Measurements from ENCODE around the gene MAGOHB. TPM values are rescaled to one million over a fixed set of nuclear protein-coding genes. Genes with fewer than 3 reads are reported as not detected.

The MAGOHB gene
- total RNA-seq, 1 experiment from 2014 or later: 64.5 TPM

DNA sequence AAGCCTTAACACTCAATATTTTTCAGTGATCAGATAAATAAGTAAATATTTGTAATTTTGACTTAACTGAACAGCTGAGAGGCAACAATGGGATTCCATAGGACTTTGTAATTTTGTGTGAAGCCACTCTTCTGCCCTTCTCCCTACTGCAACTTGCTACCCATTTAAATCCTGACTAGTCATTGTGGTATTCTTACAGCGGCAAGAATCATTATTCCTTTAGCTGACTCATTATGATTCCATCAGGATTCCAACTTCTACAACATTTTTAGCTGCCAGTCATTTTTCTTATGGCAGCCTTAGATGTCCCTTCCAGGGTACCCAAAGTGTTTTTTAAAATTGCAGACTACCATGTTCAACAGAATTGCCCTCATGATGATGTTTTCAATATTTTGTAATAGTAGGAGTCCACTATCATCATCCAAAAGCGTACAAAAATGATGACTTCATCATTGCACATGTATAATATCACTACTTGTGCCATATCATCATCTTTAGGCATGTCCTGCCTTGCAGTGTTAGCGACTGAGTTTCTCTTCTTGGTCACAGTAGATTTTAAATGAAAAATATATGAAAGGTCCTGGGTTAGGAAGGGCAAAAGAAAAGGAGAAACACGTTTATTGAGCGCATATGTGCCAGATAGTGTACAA, 5.1 kb upstream of the MAGOHB start:
- Histone ChIP-seq H3K18ac (ENCODE audit: insufficient read length, low read depth, low read length) (no peak overlapping the region), H3K79me1 (ENCODE audit: insufficient read depth, low read depth, low read length, poor library complexity, severe bottlenecking) (no peaks in the 10 kb centered on the region), H3K56ac (ENCODE audit: insufficient read length, low read depth, low read length) (no peak overlapping the region), H3K79me2 (ENCODE audit: insufficient read depth, low read length) (no peaks in the 10 kb centered on the region), H3K4me1 (ENCODE audit: insufficient read depth, low read length) (no peaks in the 10 kb centered on the region), H3K4ac (ENCODE audit: low read depth, low read length) (no peak overlapping the region), H2BK5ac (ENCODE audit: insufficient read length, low read length) (no peak overlapping the region), H3K4me2 (ENCODE audit: insufficient read depth, insufficient read length, low read length) (no peak overlapping the region), H2BK120ac (ENCODE audit: low read depth, low read length, poor library complexity, severe bottlenecking) (no peak overlapping the region), H3K23me2 (ENCODE audit: insufficient read length, low read depth, low read length, poor library complexity, severe bottlenecking) (no peaks in the 10 kb centered on the region), H4K20me1 (ENCODE audit: control insufficient read depth, insufficient read depth, insufficient read length) (no peaks in the 10 kb centered on the region), H3K9me3 (ENCODE audit: control insufficient read depth, low read depth, low read length) (no peaks in the 10 kb centered on the region), H3T11ph (ENCODE audit: low read length) (no peak overlapping the region), H4K8ac (replicated peaks; ENCODE audit: insufficient read length, low read depth, low read length) (no peak overlapping the region), H4K91ac (ENCODE audit: insufficient read length, low read depth, low read length) (no peak overlapping the region), H2BK20ac (ENCODE audit: low read depth, low read length, poor library complexity, severe bottlenecking) (no peak overlapping the region), H2BK12ac (ENCODE audit: insufficient read length, low read depth, low read length) (no peak overlapping the region), H2AFZ (ENCODE audit: low read length) (no peak overlapping the region), H2AK5ac (ENCODE audit: insufficient read length, low read length) (no peak overlapping the region), H3K14ac (ENCODE audit: insufficient read depth, low read length) (no peak overlapping the region), H3K27me3 (ENCODE audit: insufficient read depth, low read length) (no peaks in the 10 kb centered on the region), H3K23ac (ENCODE audit: insufficient read length, low read depth, low read length) (no peak overlapping the region), H2BK15ac (ENCODE audit: low read depth, low read length) (no peak overlapping the region), H4K5ac (ENCODE audit: insufficient read length, low read depth, low read length) (no peak overlapping the region), H3K27ac (ENCODE audit: insufficient read length, low read depth, low read length) (no peak overlapping the region), H3K9ac (ENCODE audit: extremely low read depth, insufficient read length, low read length) (no peak overlapping the region)
- TF ChIP-seq, protein P1, sequence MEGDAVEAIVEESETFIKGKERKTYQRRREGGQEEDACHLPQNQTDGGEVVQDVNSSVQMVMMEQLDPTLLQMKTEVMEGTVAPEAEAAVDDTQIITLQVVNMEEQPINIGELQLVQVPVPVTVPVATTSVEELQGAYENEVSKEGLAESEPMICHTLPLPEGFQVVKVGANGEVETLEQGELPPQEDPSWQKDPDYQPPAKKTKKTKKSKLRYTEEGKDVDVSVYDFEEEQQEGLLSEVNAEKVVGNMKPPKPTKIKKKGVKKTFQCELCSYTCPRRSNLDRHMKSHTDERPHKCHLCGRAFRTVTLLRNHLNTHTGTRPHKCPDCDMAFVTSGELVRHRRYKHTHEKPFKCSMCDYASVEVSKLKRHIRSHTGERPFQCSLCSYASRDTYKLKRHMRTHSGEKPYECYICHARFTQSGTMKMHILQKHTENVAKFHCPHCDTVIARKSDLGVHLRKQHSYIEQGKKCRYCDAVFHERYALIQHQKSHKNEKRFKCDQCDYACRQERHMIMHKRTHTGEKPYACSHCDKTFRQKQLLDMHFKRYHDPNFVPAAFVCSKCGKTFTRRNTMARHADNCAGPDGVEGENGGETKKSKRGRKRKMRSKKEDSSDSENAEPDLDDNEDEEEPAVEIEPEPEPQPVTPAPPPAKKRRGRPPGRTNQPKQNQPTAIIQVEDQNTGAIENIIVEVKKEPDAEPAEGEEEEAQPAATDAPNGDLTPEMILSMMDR (conservative IDR thresholded peaks at IDR 0.05): no peak
- peaks cover 4% of the 10 kb centered on the region in 2 experiments for H3K4me1 Mint-ChIP-seq
- H3K27ac Mint-ChIP-seq: no peak overlapping the region
- H3K4me3 Mint-ChIP-seq: no peak overlapping the region
- H3K36me3 Mint-ChIP-seq (ENCODE audit: insufficient read depth in 1 of 3, low read depth in 3 of 3): no peaks in the 10 kb centered on the region
- no CpG with 5 or more reads among the region's 5 CpGs for WGBS (ENCODE audit: extremely low coverage, insufficient read length, low lambda C conversion rate)
- no peak for DNase-seq
- H3K9me3 Mint-ChIP-seq: no peaks in the 10 kb centered on the region; a peak in 2 of 5 replicates
- H3K27me3 Mint-ChIP-seq (ENCODE audit: low read depth): no peaks in the 10 kb centered on the region; the same call in 1 of the 2 replicates
